Hematopoietic multipotent progenitor cell treated with erythropoietin and hydrocortisone succinate and interleukin-3 and kit ligand, for 15 days (in vitro differentiated cells): ENCODE measurements around the gene STX18.

Experiments used
- DNase-seq: peaks from one replicate; pipeline ENCODE4 v3.0.0-alpha.2; 2015; ENCODE audit warnings: low spot score

STX18 gene

GRCh38 chr4:4418676-4419390 is 123.0 kb downstream of the STX18 start:
- no peak for DNase-seq

GRCh38 chr4:4417886-4418285 is 124.0 kb downstream of the STX18 start:
- DNase-seq = no peak

- DNase-seq = no peak
These were observed 124.9 kb downstream of the STX18 start for GRCh38 chr4:4416981-4417380.

DNA sequence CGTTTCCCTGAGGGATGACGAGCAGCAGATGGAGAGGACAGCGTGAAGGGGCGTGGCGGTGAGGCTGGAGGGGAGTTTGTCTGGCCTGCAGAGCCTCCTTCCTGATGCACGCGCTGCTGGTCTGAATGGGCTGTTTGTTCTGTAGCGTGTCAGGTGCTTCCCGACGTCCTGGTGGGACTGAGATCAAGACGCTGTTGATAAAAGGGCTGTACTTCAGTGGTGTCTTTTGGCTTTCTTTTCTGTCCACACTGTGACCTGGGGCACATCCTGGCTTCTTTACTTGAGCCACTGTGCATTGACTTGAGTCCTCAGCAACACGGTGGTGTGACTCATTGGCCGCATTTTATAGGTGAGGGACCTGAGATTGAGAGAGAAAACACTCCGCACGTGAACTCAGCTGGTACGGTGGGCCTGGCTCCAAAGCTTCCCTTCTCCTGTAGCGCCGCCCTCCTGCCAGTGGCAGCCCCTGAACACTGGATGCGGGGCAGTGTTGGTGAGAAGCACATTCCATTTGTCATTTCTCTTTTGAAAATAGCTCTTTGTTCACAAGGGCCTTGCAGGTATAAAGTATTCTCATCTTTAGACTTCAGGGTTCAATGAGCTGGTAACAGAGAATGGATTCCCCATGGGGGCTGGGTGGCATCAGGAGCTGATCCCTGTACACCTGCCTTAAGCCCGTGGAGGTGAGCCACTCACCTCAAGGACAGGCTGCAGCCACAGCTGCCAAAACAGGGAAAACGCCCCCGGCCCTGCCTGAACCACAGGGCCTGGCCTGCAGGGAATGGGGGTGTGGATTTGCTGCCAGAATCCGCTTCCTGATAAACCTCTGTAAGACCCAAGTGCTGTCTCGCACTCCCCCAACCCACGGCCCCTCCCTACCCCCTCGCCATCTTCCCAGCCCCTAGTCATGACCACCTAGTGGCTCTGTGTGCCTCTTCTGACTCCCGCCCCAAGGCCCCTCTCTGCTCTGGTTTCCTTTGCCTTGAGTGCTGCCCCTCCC is 125.7 kb downstream of the STX18 start:
- DNase-seq = no peak

DNA sequence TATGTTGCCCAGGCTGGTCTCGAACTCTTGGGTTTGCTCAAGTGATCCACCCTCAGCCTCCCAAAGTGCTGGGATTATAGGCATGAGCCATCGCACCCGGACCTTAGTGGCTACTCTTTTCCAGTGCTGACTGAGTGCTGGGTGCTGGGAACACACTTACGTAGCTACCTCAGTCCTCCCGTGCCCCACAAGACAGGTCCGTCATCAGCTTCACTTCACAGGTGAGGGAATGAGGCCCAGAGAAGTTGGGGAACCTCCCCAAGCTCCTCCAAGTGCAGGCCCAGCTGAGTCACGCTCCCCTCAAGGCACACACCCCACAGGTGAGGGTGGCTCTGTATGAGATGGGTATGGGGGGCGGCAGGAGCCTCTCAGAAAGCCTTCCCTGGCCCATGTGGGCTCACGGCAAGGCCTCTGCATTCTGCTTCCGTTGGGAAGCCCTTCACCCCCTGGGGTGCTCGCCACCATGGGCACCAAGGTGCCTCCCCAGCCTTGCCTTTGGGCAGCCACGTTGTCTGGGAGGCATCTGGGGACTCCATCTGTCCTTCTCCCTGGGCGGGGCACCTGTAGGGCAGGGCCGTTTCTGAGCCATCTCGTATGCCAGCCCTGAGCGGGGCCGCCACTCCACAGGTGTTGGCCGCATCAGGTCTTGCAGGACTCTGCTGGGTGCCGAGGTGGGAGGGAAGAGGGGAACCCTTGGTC is 126.6 kb downstream of the STX18 start:
- DNase-seq = no peak

GRCh38 chr4:4413806-4414205 is 128.0 kb downstream of the STX18 start:
- DNase-seq = no peak

DNA sequence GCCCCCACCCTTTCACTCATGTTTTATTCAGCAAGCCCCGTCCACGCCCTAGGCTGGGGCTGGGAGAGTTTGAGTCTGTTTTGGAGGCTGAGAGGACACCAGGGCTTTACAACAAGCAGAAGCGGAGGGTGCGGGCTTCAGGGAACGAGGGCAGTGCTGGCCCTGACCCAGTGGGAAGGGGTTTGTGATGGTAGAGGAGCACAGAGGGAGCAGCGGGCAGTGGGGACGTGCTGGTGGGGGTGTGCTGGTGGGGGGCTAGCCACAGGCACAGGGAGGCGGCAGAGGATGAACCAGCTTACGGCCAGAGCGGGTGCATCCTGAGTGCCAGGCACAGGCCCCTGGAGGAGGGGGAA is 128.5 kb downstream of the STX18 start:
- DNase-seq = no peak

DNA sequence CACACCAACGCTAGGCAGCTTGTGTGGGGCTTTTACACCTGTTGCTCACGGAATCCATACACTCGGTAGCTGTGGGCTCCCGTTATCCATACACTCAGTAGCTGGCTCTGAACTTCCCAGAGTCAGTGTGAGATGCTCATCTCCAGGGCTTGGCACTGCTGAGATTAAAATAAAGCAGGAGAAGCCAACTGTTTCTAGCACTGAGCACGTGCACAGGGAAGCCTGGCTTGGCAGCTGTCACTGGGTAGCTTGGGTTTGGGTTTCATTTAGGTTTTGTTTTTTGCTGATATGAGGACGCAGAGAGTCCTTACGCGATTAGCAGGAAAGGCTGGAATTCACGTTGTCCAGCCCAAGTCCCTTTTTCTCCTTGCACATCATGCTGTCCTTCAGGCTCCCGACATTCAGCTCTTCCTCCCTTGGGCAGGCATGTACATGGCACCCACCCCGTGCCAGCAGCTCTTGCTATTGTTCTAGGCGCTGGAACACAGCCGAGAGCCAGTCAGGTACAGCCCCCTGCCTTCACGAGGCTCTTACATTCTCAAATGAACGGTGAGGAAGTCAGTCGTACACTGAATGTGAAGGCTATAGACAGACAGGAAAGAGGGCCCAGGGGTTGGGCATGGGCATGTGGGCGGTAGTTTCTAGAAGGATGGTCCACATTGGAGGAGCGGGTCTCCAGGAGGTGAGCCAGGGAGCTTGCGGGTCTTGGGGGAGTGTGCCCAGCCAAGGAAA is 129.0 kb downstream of the STX18 start:
- DNase-seq = no peak

DNA sequence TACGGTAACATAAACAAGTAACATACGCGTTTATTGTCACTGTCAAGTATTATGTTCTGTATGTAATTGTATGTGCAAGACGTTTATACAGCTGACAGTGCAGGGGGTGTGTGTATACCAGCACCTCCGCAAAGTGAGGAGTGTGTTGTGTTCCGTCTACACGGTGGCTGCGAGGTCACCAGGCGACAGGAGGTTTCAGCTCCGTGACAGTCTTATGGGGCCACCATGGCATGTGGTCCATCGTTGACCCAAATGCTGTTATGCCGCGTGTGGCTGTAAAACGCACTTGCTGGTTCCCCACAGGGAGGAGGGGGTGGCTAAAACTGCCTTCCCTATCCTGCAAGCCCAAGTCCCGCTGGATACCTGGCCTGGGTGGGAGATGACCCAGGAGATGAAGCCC is 129.9 kb downstream of the STX18 start:
- DNase-seq = no peak

DNA sequence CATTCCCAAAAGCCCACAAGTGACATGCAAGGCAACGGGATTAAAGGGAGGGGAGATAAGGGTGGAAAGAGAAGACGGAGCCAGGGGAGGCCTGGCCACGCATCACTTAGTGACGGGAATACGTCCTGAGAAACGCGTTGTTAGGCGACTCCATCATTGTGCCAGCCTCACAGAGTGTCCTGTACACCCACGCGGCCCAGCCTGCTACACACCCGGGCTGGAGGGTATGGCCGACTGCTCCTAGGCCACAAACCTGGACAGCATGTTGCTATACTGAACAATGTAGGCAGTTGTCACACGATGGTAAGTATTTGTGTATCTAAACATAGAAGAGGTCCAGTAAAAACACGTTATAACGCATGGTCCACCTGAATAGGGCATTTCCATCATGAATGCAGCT is 131.6 kb downstream of the STX18 start:
- DNase-seq = no peak

DNA sequence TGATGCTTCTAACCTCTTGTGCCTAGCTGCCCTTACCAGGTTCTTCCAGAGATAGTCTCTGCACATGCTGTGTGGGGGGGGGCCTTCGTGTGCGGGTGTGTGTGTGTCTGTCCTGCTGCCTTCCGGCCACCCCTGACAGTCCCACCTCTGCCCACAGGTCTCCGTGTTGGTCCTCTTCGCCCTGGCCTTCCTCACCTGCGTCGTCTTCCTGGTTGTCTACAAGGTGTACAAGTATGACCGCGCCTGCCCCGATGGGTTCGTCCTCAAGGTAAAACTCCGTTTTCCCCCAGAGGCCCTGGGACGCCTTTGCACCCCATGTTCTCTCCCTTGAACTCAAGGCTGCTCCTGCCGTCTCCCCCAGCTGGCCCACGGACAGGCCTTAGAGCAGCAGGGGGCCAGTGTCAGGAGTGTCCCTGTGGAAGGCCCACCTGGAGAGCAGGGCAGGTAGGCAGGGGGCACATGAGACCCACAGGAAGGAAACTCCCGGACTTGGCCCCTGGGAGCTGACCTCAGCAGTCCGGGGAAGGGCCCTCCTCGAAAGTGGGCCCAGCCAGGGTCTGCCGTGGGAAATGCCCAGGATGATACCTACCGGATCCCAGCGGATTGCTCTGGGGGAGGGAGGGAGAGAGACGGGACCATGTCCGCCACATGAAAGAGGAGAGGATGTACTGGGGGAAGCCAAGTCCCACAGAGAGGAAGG is 132.3 kb downstream of the STX18 start:
- DNase-seq = no peak

GRCh38 chr4:4408576-4409335 is 133.1 kb downstream of the STX18 start:
- no peak for DNase-seq

DNA sequence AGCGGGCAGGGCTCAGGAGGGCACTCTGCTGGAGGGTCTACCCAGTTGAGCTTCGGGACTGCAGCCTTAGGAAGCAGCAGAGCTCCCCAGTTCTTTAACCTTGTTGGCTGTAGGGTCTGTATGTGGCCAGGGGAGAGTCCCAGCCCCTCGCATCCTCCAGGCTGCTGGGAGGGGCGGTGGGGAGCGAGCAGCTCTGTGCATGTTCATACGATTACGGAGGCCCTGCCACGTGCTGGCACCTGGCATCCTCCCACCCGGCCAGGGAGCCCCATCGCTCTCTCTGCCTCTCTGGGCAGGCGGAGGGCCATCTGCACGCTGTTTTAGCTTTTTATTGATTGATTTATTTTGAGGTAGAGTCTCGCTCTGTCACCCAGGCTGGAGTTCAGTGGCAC is 133.7 kb downstream of the STX18 start:
- no peak for DNase-seq

GRCh38 chr4:4407299-4408131 is 134.3 kb downstream of the STX18 start:
- no peak for DNase-seq

DNA sequence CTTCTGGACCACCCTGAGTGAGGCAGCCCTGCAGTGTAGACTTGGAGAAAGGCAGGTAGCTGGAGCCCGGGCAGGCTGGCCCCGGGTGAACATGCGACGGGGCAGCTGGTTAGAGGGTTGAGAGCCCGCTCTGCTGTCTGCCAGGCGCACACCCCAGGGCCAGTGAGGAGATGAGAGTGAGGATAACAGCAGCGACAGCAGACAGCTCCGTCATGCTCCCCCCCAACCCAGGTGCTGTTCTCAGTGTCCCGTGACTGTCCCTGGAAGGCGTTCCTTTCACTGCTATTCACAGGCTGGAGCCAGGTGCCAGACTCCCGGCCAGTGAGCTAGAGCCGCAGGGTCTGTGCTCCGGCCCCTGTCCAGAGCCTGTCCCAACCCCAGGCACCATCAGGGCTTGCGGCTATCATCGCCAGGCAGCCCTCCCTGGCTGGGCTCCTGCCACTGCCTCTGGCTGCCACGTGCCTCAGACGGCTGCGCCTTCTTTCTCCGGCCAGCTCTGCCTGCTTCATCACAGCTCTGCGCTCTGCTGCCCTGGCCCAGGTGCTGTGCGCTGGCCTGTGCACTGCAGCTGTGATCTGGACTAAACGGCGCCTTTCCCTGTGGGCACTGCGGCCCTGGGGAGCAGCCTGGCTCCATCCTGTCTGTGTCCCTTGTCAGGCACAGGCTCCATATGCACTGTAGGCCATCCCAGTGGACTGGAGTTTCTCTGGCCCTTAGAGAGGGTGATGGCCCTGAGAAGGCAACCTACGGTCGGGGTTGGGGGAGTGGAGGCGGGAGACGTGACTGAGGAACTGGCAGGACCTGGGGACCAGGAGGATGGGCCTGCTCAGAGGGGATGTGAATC is 135.2 kb downstream of the STX18 start:
- DNase-seq = no peak

GRCh38 chr4:4405358-4405962 is 136.4 kb downstream of the STX18 start:
- DNase-seq = no peak

GRCh38 chr4:4402966-4403365 is 138.9 kb downstream of the STX18 start:
- DNase-seq = no peak

- DNase-seq = no peak
These were observed 140.8 kb downstream of the STX18 start for GRCh38 chr4:4401036-4401435.
